ENCODE data around the gene RPP25L.

Gene RPP25L

DNA sequence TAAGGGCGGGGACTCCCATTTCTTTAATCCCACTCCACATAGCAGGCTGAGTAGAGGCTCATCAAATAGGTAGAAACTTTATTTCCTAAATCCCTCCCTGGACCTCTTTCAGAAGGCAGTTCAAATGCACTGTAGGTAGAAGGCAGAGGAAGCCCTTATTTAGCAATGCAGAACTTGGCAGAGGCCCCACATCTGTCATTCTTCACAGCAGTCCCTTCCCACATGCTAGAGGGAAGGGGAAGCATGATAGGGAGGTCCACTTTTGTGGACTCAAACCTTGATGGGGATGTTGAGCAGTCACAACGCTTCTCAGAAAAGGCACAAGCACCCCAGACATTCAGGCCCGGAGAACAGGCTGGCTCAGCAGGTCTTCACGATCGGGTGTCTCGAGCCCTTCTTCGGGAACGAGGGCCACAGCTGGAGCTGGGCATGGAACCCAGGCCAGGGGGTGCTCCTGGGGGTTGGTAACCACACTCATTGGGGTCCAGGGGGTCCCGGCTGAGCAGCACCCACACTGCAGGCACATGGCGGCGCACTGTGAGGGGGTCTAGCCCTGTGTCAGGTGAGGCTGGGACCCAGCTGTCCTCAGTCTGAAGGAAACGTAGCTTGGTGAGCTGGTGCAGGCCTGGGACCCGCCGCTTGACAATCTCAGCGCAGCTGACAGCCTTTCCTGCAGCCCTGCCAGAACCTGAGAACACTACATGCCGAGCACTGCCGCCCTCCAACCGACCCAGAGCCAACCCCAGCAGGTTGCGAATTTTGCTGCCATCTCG lies 1.3 kb downstream of the RPP25L start:
- DNase-seq = no peak

DNA sequence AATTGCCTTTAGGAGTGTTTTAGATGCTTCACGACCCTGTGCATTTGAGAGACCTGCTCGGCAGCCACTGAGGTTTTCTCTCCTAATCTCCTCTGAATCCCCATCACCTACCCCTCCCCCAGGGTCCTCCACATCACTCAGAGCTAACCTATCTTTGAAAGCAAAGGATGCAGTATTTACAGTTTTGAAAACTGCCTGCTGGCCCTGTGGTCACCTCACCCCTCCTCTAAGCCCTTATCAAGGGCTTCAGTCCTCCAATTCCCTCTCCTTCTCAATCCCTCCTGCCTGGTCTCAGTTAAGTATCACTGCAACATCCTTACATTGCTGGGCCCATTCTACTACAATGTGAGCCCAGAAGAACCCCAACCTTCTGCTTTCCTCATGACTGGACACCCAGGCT lies 4.6 kb downstream of the RPP25L start:
- DNase-seq = no peak

GRCh38 chr9:34606905-34607304 lies 5.0 kb downstream of the RPP25L start:
- DNase-seq = no peak

DNA sequence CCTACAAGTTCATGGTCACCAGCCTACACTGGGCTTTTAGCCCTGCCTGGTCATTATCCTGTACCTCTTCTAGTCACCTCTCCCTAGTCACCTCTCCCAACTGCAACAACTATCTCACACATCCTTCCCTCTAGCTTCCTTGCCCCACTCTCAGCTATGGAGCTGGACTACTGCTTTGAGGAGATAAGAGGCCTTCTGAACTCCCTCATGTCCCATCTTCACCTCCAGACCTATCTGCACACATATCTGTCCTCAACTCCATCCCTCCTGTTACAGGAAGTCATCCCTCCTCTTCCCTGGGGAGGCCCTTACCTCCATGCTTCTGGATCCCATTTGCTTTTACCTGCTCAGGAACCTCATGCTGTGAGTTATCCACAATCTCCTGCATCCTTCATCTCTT lies 5.7 kb downstream of the RPP25L start:
- no peak for DNase-seq

- DNase-seq = peak; percentile 63
Measured at GRCh38 chr9:34603610-34604231, 8.2 kb downstream of the RPP25L start.

GRCh38 chr9:34601937-34602573 lies 9.8 kb downstream of the RPP25L start:
- no peak for DNase-seq

GRCh38 chr9:34600908-34601307 lies 11.0 kb downstream of the RPP25L start:
- DNase-seq = no peak

GRCh38 chr9:34599546-34599945 lies 12.4 kb downstream of the RPP25L start:
- DNase-seq = no peak

- no peak for DNase-seq
Measured at GRCh38 chr9:34594177-34594576, 17.7 kb downstream of the RPP25L start.

- DNase-seq = no peak
Measured at GRCh38 chr9:34592895-34593601, 18.8 kb downstream of the RPP25L start.

GRCh38 chr9:34591917-34592866 lies 19.7 kb downstream of the RPP25L start:
- no peak for DNase-seq

DNA sequence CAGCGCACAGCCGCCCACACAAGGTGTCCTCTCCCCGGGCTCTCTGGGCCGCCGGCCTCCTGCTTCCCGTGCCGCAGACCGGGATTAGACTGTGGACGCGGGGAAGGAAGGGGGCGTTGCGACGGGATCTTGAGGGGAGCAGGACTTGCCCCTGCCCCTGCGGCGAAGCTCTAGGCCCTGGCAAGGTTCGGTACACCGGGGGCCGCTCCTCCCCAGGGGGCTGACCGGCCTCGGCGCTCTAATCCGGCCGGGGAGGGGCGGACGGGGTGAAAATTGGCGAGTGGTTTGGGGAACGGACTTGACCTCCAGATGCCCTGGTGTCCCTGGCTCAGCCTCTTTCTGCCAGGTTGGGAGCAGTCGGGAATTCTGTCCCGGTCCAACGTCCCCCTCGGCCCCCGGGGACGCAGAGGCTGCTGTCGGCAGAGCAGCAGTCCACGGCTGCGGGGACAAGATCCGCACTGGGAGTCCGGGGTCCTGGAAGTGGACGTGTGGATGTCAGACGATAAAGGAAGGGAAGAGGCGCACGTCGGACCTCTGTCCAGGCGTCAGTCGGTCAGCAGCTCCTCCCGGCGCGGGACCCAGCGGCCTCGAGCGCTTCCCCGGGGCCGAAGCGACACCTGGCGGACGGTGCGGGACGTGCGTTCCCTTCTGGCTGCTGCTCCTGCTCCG lies 20.5 kb downstream of the RPP25L start:
- peak; percentile 57 for DNase-seq

DNA sequence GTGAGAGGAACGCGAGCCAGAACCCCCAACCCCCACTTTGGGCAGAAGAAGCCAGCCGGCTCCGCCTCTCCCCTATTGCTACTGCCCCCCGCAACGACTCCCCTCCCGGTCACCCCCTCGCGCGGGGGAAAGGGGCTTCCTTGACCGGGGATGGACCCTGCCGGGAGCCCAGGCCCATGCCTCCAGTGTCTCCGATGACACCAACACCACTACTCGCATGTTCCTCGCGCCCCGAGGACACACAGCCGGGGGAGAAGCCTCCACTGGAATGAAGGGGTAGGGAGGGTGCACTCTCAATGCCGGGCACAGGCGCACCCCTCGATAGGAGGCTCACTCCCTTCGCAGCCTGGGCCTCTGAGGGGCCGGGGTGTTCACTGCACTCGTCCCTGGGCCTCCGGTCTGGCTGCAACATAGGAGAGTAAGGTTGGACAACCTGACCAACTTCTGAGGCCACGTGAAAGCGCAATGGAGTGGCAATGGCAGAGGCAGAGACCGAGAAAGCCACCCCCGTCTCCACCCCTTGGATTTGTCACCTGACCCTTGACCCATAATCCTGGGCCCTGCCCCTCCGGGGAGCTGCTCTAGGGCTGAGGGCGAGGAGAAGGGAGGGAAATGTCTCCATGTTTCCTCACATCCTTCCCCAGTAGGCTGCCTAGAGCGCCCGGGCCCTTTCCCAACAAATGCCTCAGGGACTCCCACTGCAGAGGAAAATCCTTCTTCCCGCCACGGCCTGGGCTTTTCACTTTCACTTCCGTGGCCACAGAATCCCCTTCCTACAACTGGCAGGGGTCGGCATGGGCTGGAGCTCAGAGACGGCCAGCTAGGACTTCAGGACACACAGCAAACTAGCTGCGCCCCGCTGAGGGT lies 21.3 kb downstream of the RPP25L start:
- DNase-seq = no peak

GRCh38 chr9:34589636-34590380 lies 22.1 kb downstream of the RPP25L start, which contains the start of gene CNTFR:
Gene CNTFR, minus strand, starts transcription at chr9:34589724. Its CDS starts 20,743 bp downstream, at chr9:34568981.
- DNase-seq = no peak

DNA sequence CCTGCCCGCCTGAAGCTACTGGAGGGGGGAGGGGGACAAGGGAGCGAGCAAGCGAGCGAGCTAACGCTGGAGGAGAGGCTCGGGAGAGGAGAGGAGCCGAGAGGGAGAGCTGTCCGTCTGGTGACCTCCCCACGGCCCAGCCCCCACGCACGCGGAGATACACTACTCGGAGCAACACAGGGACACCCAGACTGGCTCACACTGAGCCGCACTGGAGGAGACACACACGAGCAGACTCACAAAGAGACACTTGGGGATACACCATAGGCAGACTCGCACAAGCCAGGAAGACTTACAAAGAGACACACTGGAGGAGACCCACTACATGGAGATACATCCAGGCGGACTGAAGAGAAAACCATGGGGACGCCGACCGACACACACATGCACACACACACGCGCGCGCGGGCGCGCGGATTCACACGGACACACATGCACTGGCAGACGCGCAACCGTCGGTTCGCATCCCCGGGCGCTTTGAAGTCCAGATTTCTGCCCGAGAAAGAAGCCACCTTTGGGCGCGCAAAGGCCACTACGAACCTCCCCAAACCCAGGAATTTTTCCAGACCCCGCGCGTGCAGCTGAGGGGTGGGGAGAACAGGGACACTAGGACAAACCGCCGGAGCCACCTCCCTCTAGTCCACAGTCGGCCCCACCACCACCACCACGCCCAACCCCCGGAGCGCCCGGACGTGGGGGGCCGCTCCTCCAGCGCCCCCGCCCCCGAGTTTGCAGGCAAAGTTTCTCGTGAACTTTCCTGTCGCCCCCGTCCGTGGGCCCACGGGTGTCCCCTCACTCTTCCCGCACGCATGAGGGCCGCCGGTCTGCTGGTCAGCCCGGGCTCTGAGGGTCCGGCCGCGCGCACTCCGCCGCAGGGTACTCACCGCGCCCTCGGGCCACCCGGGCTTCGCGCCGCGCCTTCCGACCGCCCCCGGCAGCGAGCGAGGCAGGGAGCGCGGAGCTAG lies 22.9 kb downstream of the RPP25L start:
- DNase-seq = peak; percentile 12

GRCh38 chr9:34587271-34587670 lies 24.6 kb downstream of the RPP25L start:
- no peak for DNase-seq

GRCh38 chr9:34585946-34586669 lies 25.8 kb downstream of the RPP25L start:
- no peak for DNase-seq

DNA sequence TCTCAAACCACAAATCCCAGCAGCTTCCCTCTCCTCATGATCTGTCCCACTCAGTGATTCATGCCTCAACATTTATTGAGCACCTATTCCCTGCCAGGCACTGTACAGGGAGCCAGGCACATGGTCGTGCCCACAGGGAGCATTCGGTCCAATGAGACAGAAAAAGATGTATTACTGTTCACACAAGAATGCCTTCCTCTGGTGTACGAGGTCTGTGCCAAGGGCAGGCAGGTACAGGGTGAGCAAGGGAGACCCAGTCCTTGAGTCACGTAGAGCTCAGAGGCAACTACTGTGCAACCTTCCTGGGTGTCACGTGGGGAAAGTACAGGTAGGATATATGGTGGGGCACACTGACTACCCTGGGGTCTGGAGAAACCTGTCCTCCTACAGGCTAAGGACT lies 26.9 kb downstream of the RPP25L start:
- DNase-seq = no peak

Data from NCI-H1694 treated with DMSO at 0.1 percent for 48 hours (cell line).